ENCODE results near the gene CREB5. TPM values are rescaled to one million over a fixed set of nuclear protein-coding genes. Genes with fewer than 3 reads are reported as not detected.

CREB5 gene
- total and polyA plus RNA-seq, 2 donors from 2014 or later, result 3.4 to 27.2 TPM

DNA sequence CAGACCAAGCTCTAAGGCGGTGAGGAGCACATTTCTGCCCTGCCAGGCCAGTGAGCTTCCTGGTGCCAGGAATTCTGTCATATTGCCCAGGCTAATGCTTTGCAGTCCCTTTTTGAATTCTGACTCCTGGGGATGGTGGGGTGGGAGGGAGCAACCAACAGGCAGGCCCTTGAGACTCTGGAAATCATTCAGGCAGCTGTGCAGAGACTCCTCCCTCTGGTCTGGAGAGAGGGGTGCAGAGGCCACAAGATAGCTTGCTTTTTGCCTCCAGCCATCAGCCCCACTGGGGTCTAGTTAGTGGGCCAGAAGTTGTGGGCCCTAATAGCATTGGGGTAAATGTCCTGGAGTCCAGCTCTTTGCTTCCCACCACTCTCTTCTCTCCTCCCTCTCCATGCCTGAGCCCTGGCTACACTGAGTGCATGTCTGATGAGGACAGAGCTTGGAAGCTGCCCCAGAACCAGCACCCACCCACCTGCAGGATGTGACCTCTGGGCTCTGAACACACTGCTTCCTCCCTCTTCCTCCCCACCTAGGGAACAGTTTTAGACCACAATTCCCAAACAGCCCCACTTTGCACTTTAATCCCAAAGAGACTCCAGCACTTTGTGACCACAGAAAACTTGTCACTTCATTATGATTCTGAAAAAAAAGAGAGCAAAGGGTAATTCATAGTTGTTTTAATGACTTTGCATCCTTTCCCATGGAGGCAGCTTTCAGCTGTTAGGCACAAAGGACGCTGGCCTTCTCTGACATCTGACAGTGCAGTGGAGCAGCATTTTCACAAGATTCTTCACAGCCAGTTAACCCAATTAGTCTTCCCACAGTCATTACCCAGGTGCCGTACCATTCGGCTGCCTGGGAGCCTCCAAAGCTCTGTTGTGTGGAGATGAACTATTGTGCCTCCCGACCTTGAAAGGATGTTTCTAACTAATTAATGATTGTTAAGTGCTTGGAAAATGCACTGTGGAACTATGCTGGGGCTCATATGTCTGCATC, 283.3 kb downstream of the CREB5 start:
- no peaks in the 10 kb centered on the region for H3K4me1 ChIP-seq (ENCODE audit: control insufficient read depth in 2 of 3, insufficient read depth in 2 of 3, low read depth in 1 of 3, low read length in 3 of 3)
- intact Hi-C loops (cut with DNase I), result no loop called here
- no peaks in the 10 kb centered on the region for H3K27me3 ChIP-seq (ENCODE audit: control insufficient read depth, insufficient read depth, low read length)
- H3K36me3 ChIP-seq (ENCODE audit: control insufficient read depth in 2 of 3, insufficient read depth in 3 of 3, low read length in 3 of 3), result no peaks in the 10 kb centered on the region
- H3K4me3 ChIP-seq (ENCODE audit: low read length in 3 of 3), result no peak overlapping the region
- no peaks in the 10 kb centered on the region for H3K9me3 ChIP-seq (ENCODE audit: control insufficient read depth in 2 of 3, insufficient read depth in 1 of 3, low read length in 3 of 3)
- TF ChIP-seq, protein P1, sequence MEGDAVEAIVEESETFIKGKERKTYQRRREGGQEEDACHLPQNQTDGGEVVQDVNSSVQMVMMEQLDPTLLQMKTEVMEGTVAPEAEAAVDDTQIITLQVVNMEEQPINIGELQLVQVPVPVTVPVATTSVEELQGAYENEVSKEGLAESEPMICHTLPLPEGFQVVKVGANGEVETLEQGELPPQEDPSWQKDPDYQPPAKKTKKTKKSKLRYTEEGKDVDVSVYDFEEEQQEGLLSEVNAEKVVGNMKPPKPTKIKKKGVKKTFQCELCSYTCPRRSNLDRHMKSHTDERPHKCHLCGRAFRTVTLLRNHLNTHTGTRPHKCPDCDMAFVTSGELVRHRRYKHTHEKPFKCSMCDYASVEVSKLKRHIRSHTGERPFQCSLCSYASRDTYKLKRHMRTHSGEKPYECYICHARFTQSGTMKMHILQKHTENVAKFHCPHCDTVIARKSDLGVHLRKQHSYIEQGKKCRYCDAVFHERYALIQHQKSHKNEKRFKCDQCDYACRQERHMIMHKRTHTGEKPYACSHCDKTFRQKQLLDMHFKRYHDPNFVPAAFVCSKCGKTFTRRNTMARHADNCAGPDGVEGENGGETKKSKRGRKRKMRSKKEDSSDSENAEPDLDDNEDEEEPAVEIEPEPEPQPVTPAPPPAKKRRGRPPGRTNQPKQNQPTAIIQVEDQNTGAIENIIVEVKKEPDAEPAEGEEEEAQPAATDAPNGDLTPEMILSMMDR (IDR thresholded peaks at IDR 0.05; ENCODE audit: borderline replicate concordance, extremely low read depth, insufficient read depth), result no peak
- DNase-seq (peak in 2 of 5 donors; percentile 31 to 72), FAIRE-seq (no peak)
- H3K27ac ChIP-seq (ENCODE audit: low read depth in 2 of 2, low read length in 2 of 2), result no peak overlapping the region
- no peak overlapping the region for H3K9ac ChIP-seq (ENCODE audit: low read length in 3 of 3)

DNA sequence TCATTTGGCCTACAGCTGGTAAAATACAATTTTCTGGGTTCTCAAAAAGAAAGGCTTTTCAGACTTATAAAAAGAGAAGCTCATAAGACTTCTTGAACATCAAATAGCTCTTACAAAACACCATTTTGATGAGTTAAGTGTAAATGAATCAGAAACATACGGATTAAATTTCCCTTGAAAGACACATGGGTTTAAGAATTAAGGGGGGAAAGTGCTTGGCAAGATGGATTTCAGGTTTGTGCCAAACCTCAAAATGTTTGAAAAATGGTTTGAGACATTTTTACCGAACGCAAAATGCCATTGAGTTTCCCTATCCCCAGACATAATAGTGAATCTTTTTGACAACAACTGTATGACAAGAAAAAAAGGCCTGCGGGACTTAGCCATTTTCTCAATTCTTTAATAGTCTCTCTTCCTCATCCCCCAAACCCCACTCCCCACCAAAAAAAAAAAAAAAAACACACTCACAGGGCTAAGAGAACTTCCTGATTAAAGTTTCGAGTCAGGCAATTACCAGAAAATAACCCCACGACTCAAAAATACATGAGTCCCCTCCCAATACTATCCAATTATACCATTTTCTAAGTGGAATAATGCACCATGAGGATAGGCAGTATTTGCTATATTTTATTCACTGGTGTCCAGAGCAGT, 285.7 kb downstream of the CREB5 start:
- no peaks in the 10 kb centered on the region for H3K36me3 ChIP-seq (ENCODE audit: control insufficient read depth in 2 of 3, insufficient read depth in 3 of 3, low read length in 3 of 3)

DNA sequence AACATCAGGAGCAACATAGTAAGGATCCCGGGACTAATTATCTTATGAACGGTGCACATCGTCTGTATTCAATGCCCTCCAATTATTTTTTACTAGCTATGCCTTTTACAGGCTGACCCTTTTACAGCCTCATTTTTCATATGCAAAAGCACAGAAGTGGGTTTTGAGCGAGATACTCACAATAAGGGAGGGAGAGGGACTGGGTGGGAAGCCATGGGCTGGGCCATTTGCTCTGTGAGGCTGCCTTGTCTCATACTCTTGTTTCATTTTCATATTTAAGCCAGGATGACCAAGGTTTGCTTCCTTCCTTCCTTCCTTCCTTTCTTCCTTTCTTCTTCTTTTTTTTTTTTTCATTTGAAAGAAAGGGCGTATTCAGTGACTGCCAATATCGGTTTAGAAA, 286.5 kb downstream of the CREB5 start:
- Histone ChIP-seq H3K27me3 (ENCODE audit: control insufficient read depth, insufficient read depth, low read length) (no peaks in the 10 kb centered on the region), H3K4me1 (ENCODE audit: control insufficient read depth in 2 of 3, insufficient read depth in 2 of 3, low read depth in 1 of 3, low read length in 3 of 3) (no peaks in the 10 kb centered on the region), H3K9ac (ENCODE audit: low read length in 3 of 3) (no peak overlapping the region), H3K27ac (ENCODE audit: low read depth in 2 of 2, low read length in 2 of 2) (no peak overlapping the region), H3K4me3 (ENCODE audit: low read length in 3 of 3) (no peak overlapping the region), H3K36me3 (ENCODE audit: control insufficient read depth in 2 of 3, insufficient read depth in 3 of 3, low read length in 3 of 3) (no peaks in the 10 kb centered on the region), H3K9me3 (ENCODE audit: control insufficient read depth in 2 of 3, insufficient read depth in 1 of 3, low read length in 3 of 3) (no peaks in the 10 kb centered on the region)
- DNase-seq, result no peak
- intact Hi-C loops (cut with DNase I), result no loop called here
- TF ChIP-seq, protein P1 (IDR thresholded peaks at IDR 0.05; ENCODE audit: borderline replicate concordance, extremely low read depth, insufficient read depth), result no peak
- no peak for FAIRE-seq

More for the DNA sequence above, 285.7 kb downstream of the CREB5 start:
- Histone ChIP-seq H3K4me1 (ENCODE audit: control insufficient read depth in 2 of 3, insufficient read depth in 2 of 3, low read depth in 1 of 3, low read length in 3 of 3) (no peaks in the 10 kb centered on the region), H3K9me3 (ENCODE audit: control insufficient read depth in 2 of 3, insufficient read depth in 1 of 3, low read length in 3 of 3) (no peaks in the 10 kb centered on the region), H3K9ac (ENCODE audit: low read length in 3 of 3) (no peak overlapping the region), H3K27ac (ENCODE audit: low read depth in 2 of 2, low read length in 2 of 2) (no peak overlapping the region), H3K4me3 (ENCODE audit: low read length in 3 of 3) (no peak overlapping the region), H3K27me3 (ENCODE audit: control insufficient read depth, insufficient read depth, low read length) (no peaks in the 10 kb centered on the region)
- intact Hi-C loops (cut with DNase I), result no loop called here
- TF ChIP-seq, protein P1 (IDR thresholded peaks at IDR 0.05; ENCODE audit: borderline replicate concordance, extremely low read depth, insufficient read depth), result no peak
- FAIRE-seq (no peak), DNase-seq (no peak)
